ENCODE results near the gene ZNF296.

The ZNF296 gene

GRCh38 chr19:45102481-45102880 lies 26.2 kb upstream of the ZNF296 start:
- DNase-seq = no peak

DNA sequence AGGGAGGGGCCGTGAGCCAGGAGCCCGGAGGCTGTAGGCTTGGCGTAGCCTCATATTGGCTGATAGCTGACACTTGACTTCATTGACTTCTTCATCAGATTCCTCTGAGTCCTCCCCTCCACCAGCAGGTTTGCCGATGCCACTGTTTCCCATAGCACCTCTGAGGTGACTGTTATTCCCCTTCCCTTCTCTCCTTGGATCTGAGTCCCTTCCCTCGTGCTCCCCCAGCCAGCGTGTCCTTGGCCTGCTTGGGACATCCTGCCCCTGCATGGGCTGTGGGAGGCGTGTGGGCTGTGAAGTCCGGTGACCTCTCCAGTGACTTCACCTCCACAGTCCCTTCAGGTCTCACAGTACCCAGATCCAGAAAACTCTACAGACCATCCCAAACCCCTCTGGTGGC lies 25.5 kb upstream of the ZNF296 start:
- DNase-seq = no peak

- DNase-seq = no peak
Observed at GRCh38 chr19:45100846-45101252, 24.6 kb upstream of the ZNF296 start.

GRCh38 chr19:45100201-45100600 lies 23.9 kb upstream of the ZNF296 start:
- no peak for DNase-seq

- no peak for DNase-seq
Observed at GRCh38 chr19:45099467-45100191, 23.4 kb upstream of the ZNF296 start.

DNA sequence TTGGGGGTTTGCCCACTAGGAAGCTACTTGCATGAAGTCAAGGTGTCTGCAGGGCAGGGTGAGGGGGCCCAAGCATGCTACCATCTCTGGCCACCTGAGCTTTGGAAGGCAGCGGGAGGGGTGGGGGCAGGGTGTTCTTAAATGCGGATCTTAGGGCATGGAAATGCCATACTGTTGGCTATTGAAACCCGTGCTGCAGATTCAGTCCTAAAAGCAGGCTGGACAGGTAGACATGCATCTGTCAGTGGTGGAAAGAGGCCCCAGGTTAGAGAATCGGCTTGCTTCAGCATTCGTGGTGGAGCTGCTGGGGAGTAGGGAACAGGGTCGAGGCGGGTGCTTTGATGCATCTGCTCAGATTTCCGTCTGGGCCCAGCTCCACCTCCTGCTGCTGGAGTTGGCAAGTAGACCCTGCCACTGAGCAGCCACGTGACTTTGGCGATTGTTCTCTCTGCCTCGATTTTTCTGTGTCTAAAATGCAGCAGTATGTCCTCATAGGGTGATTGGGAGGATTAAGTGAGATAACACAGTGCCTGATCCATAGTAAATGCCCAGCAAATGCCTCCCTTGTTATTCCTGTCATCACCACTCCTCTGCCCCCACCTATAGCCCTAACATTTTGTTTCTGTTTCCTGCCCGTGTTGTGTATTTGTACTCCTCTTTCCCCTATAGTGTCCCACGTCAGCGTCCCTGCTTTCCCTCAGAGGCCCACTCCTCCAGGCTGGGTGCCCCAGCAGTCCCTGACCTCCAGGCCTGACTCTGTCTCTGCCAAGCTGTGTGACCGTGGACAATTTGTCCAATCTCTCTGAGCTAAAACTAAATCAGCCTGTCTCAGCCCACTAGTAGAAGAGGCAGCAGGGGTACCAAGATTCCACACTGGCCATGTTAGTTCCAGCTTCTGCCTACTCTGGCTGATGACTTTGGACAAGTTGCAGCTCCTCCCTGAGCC lies 22.5 kb upstream of the ZNF296 start:
- DNase-seq = no peak

DNA sequence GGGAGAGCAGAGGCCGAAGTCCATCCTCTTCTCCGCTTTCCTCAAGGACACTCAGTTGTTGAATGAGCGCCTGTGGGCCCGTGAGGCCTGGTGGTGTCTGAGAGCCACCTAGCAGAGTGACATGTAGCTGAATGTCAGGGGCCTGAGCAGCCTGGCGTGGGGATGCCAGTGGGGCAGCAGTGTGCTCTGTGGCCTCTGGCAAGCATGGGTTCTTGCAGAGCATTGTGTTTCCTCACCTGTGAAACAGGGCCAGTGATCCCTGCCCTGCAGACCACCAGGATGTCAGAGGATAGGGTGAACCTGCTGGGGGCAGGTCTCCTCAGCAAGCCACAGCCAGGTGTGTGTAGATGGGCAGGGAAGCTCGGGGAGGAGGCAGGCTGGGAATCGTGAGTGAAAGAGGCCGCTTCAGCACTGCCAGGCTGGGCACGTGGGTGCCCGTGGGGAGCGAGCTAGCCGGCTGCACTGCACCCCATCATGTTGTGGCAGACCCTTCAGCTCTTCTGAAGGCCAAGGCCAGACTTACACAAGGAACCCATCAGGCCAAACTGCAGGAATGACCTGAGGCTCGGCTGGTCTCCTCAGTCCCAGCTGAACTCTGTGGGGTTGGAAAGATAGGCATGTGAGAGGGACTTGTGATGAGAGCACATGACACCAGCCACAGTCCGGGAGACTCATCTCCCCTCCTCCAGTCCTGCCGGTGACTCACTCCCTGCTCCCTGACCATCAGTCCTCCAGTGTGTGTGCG lies 21.7 kb upstream of the ZNF296 start:
- no peak for DNase-seq

- no peak for DNase-seq
Observed at GRCh38 chr19:45097450-45097775, 21.1 kb upstream of the ZNF296 start.

- DNase-seq = no peak
Observed at GRCh38 chr19:45096700-45097099, 20.4 kb upstream of the ZNF296 start.

- DNase-seq = no peak
Observed at GRCh38 chr19:45095496-45096413, 19.5 kb upstream of the ZNF296 start.

DNA sequence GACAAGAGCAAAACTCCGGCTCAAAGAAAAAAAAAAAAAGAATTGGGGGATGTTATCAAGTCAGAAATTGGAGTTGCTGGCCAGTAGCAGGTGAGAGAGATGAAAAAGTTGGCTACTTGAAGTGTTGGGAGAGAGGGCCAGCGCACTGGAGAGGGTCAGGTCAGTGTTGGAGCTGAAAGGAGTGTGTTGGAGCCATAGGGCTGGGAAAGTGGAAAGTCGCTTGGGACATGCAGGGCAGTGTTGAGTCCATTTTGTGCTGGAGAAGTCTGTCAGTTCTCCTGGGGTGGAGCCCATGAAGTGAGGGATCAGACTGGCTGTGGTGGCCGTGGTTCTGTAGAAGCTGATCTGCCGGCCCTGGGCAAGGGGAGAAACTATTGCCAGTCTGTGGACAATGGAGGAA lies 18.4 kb upstream of the ZNF296 start:
- DNase-seq = no peak

- DNase-seq = no peak
Observed at GRCh38 chr19:45094137-45094536, 17.9 kb upstream of the ZNF296 start.

GRCh38 chr19:45092747-45093678 lies 16.7 kb upstream of the ZNF296 start, which contains the start of gene PPP1R37:
PPP1R37 (plus strand) TSS chr19:45093179; CDS start chr19:45093326, 147 bp downstream.
- peak; percentile 95 for DNase-seq

DNA sequence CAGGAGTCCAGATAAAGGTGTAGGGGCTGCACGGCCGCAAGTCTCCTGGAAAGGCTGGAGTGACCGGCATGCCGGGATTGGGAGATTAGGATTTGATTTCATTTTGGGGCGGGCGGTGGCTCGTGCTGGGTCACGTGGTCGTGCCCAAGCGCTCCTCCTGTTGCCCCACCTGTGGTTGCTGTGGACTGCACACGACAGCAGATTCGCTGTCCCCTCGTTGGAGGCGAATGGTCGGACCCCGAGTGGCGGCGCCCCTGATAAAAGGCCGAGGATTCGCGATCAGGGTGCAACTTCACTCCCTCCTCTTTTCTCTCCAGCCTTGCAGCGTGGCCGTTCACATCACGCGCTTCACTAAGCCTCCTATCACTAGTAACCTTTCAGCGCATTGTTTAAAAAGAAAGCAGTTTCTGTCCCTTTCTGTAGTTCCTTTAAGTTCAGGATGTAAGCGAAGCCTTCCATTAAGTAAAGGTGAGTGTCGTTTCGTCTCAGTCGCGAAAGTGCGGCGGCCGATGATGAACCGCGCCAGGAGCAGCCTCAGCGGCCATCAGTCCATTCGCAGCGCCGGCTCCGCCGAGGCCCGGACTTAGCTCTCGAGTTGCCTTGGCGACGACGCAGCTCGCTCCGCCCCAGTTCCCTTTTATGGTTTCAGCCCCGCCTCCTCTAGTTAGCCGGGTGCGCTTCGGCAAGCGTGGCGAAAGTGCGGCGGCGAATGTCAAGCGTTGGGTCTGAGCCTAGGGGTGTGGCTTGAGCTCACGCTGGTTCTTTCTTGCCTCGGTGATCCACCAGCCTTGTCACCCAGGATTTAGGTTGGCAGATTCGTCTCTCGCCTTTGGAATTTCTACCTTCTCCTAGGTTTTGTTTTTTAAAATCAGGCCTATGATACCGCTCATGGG lies 15.0 kb upstream of the ZNF296 start:
- DNase-seq = peak; percentile 97

- no peak for DNase-seq
Observed at GRCh38 chr19:45090606-45091005, 14.3 kb upstream of the ZNF296 start.

DNA sequence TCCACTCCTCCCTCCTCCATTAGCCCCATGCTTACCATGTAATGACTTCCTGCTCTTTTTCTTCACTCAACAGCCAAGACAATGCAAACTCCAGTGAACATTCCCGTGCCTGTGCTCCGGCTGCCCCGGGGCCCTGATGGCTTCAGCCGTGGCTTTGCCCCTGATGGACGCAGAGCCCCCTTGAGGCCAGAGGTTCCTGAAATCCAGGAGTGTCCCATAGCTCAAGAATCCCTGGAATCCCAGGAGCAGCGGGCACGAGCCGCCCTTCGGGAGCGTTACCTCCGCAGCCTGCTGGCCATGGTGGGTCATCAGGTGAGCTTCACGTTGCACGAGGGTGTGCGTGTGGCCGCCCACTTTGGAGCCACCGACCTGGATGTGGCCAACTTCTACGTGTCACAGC lies 13.8 kb upstream of the ZNF296 start:
- DNase-seq = no peak

GRCh38 chr19:45087531-45087930 lies 11.3 kb upstream of the ZNF296 start:
- DNase-seq = peak; percentile 72

DNA sequence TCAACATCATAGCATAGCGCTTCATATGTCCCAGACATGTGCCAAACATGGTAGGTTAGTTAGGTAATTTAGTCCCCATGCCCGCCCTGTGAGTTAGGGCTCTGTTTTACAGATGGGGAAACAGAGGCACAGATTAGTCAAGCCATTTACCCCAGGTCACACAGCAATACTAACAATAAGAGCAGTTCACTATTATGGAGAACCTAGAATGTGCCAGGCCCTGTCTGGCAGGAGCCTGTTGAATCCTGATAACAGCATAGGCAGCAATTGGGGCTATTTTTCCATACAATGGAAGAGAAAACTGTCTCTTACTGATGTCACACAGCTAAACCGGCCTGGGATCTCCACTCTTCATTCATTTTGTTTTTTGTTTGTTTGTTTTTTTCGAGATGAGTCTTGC lies 10.2 kb upstream of the ZNF296 start:
- no peak for DNase-seq

DNA sequence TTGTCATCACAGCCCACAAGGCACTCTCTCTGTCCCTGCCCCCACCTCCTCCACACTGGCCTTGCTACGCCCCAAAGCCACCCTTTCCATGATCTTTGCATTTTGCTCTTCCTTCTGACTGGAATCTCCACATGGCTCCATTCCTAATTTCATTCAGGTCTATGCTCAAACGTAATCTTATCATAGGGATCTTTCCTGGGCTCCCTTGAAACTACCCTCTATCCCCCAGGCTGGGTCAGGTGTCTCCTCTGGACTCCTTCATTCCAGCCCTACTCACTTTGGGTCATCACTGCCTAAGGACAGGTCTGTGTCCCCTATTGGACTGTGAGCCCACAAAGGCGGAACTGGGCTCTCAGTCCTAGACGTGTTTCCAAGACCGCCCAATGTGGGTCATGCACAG lies 5.9 kb upstream of the ZNF296 start:
- DNase-seq = no peak

- DNase-seq = peak; percentile 8
Observed at GRCh38 chr19:45079911-45080370, 3.7 kb upstream of the ZNF296 start.
